ENCODE measurements around the gene ACSL4. TPM values are rescaled to one million over a fixed set of nuclear protein-coding genes. Genes with fewer than 3 reads are reported as not detected.
"Not testable (repeated sequence)": the region's sequence is repeated elsewhere in the genome, so short reads cannot be mapped to it uniquely, and the experiment has no call there.

Gene ACSL4
- total RNA-seq, 4 donors from 2014 or later, result 25.5 to 53.5 (median 47.0) TPM

DNA sequence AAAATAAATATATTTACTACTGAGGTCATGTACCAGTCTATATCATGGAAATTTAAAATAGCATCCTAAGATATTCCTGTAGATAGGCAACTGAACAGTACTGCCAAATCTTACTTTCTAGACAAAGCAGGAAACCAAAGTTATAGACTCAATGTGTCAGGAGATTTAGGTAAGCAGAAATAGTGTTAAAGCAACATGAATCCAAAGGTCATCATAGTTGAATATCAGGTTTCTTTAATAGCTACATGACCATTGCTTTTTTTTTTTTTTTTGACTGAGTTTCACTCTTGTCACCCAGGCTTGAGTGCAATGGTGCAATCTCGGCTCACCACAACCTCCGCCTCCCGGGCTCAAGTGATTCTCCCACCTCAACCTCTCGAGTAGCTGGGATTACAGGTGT, 20.2 kb upstream of the ACSL4 start:
- WGBS, 2 donors, result 87 to 100% methylated on average over 4 of the region's 4 CpGs
- TF ChIP-seq CTCF (IDR thresholded peaks at IDR 0.05) (no peak), POLR2A (IDR thresholded peaks at IDR 0.05) (no peak)
- intact Hi-C loops (cut with DNase I; ENCODE audit: low total_unique reads), result no loop called here
- DNase-seq (ENCODE audit: low spot score in 2 of 2), result no peak
- no peak overlapping the region for H3K4me3 ChIP-seq (ENCODE audit: low read depth, poor library complexity, severe bottlenecking)

GRCh38 chrX:109751698-109752097, 18.6 kb upstream of the ACSL4 start:
- DNase-seq (ENCODE audit: low spot score in 2 of 2), result no peak
- intact Hi-C loops (cut with DNase I; ENCODE audit: low total_unique reads), result no loop called here
- no peak overlapping the region for H3K4me3 ChIP-seq (ENCODE audit: low read depth, poor library complexity, severe bottlenecking)
- WGBS, 2 donors, result 44 to 61% methylated on average over 2 of the region's 2 CpGs
- no peak for TF ChIP-seq POLR2A (IDR thresholded peaks at IDR 0.05)
- TF ChIP-seq CTCF (IDR thresholded peaks at IDR 0.05), result no peak

DNA sequence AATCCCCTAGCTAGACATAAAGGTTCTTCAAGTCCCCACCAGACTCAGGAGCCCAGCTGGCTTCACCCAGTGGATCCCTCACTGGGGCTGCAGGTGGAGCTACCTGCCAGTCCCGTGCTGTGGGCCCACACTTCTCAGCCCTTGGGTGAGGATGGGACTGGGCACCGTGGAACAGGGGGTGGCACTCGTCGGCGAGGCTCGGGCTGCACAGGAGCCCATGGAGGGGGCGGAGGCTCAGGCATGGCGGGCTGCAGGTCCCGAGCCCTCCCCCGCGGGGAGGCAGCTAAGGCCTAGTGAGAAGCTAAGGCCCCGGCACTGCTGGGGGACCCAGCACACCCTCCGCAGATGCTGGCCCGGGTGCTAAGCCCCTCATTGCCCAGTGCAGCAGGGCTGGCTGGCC, 16.1 kb upstream of the ACSL4 start:
- DNase-seq (ENCODE audit: low spot score in 2 of 2), result no peak
- no peak for TF ChIP-seq POLR2A (IDR thresholded peaks at IDR 0.05)
- no peak for TF ChIP-seq CTCF (IDR thresholded peaks at IDR 0.05)
- no peak overlapping the region for H3K4me3 ChIP-seq (ENCODE audit: low read depth, poor library complexity, severe bottlenecking)
- intact Hi-C loops (cut with DNase I; ENCODE audit: low total_unique reads), result no loop called here
- 80 to 92% methylated on average over 9 to 14 of the region's 14 CpGs for WGBS, 2 donors

DNA sequence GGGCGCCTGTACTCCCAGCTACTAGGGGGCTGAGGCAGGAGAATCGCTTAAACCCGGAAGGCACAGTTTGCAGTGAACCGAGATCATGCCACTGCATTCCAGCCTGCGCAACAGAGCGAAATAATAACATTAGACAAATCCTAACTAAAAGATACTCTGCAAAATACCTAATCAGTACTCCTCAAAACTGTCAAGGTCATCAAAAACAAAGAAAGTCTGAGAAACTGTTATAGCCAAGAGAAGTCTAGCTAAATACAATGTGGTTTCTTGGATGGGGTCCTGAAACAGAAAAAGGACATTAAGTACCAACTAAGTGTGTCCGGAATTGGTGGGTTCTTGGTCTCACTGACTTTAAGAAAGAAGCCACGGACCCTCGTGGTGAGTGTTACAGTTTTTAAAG, 14.6 kb upstream of the ACSL4 start:
- TF ChIP-seq POLR2A (IDR thresholded peaks at IDR 0.05) (no peak), CTCF (IDR thresholded peaks at IDR 0.05) (no peak)
- intact Hi-C loops (cut with DNase I; ENCODE audit: low total_unique reads), result no loop called here
- DNase-seq (ENCODE audit: low spot score in 2 of 2), result no peak
- WGBS, 2 donors, result 95 to 99% methylated on average over 8 to 9 of the region's 9 CpGs
- H3K4me3 ChIP-seq (ENCODE audit: low read depth, poor library complexity, severe bottlenecking), result no peak overlapping the region

DNA sequence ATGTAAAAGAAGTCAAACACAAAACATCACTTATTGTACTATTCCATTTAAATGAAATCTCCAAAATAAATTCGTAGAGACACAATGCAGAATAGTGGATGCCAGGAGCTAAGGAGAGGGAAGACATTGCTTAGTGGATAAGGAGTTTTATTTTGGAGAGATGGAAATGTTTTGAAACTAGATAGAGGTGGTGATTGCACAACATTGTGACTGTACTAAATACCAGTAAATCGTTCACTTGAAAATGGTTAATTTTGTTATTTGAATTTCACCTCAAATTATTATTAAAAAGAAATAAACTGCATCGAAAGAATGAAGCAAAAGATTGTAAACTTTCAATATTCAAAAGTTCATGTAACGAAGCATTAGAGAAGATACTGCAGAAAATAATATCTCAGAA, 9.7 kb upstream of the ACSL4 start:
- TF ChIP-seq CTCF (IDR thresholded peaks at IDR 0.05) (no peak), POLR2A (IDR thresholded peaks at IDR 0.05) (no peak)
- DNase-seq (ENCODE audit: low spot score in 2 of 2), result no peak
- 57 to 81% methylated on average over 4 of the region's 4 CpGs for WGBS, 2 donors
- H3K4me3 ChIP-seq (ENCODE audit: low read depth, poor library complexity, severe bottlenecking), result no peak overlapping the region
- intact Hi-C loops (cut with DNase I; ENCODE audit: low total_unique reads), result no loop called here

DNA sequence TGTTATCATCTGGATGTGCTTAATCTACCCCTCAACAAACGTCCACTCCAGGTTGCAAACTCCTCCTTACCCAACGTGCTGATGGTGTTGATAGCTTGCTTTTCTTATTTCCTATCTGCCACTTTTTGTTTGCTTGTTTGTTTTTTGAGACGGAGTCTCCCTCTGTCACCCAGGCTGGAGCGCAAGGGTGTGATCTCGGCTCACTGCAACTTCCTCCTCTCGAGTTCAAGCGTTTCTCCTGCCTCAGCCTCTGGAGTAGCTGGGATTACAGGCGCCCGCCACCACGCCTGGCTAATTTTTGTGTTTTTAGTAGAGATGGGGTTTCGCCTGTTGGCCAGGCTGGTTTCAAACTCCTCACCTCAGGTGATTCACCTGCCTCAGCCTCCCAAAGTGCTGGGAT, 7.8 kb upstream of the ACSL4 start:
- DNase-seq (ENCODE audit: low spot score in 2 of 2); intact Hi-C loops (cut with DNase I; ENCODE audit: low total_unique reads); H3K4me3 ChIP-seq (ENCODE audit: low read depth, poor library complexity, severe bottlenecking): not testable (repeated sequence)
- 61 to 69% methylated on average over 11 of the region's 11 CpGs for WGBS, 2 donors

Measured in lower leg skin (tissue), 4 donors.